ENCODE measurements around the gene ARL8A. TPM values are rescaled to one million over a fixed set of nuclear protein-coding genes. Genes with fewer than 3 reads are reported as not detected.

The ARL8A gene
- polyA plus RNA-seq, 3 donors: 12.4 to 123 (median 14.8) TPM

- intact Hi-C loops (cut with micrococcal nuclease): loop anchor here in 1 of 2 donors (10.0 kb wide), 1 partner anchor 118 kb away; no protein-coding TSS in a partner anchor
- peaks cover 5 to 7% of the 10 kb centered on the region in 2 donors for H3K4me1 ChIP-seq (ENCODE audit: control insufficient read depth in 1 of 2, insufficient read depth in 2 of 2, low read length in 2 of 2)
- H3K79me2 ChIP-seq (ENCODE audit: insufficient read depth, low read length): no peaks in the 10 kb centered on the region
- no peaks in the 10 kb centered on the region for H3K27me3 ChIP-seq (ENCODE audit: control insufficient read depth in 2 of 2, insufficient read depth in 2 of 2, low read length in 2 of 2)
- H3K27me3 Mint-ChIP-seq (ENCODE audit: low read depth in 3 of 3): peaks cover 3 to 7% (median 5%) of the 10 kb centered on the region in 3 donors
- no peaks in the 10 kb centered on the region for H3K36me3 Mint-ChIP-seq
- no peak within 1 kb of the TSS for H3K4me2 ChIP-seq (replicated peaks; ENCODE audit: extremely low read depth, low read length, poor library complexity, severe bottlenecking)
- WGBS (ENCODE audit: insufficient coverage): 90% methylated on average over 19 of the region's 19 CpGs
- peaks cover 14% of the 10 kb centered on the region for H3K4me1 Mint-ChIP-seq
- TF ChIP-seq CTCF (IDR thresholded peaks at IDR 0.05): no peak
- no peak within 1 kb of the TSS for H3K4me3 Mint-ChIP-seq
- H3K36me3 ChIP-seq (replicated peaks in 1 of 2; ENCODE audit: control insufficient read depth in 1 of 2, insufficient read depth in 2 of 2, low read length in 2 of 2): no peaks in the 10 kb centered on the region
- H3K27ac ChIP-seq (ENCODE audit: low read depth in 1 of 2, low read length in 2 of 2): no peak within 1 kb of the TSS
- H3K9ac ChIP-seq (ENCODE audit: insufficient read depth, low read length, poor library complexity, severe bottlenecking): no peak within 1 kb of the TSS
- no peak for DNase-seq
- no peaks in the 10 kb centered on the region for H3K9me3 ChIP-seq (replicated peaks in 1 of 2; ENCODE audit: control insufficient read depth in 1 of 2, insufficient read depth in 1 of 2, low read length in 2 of 2)
- H3K27ac Mint-ChIP-seq: no peak within 1 kb of the TSS
- peaks cover 0 to 2% (median 0%) of the 10 kb centered on the region in 7 donors for H3K9me3 Mint-ChIP-seq
- no peak within 1 kb of the TSS for H3K4me3 ChIP-seq (replicated peaks in 1 of 3; ENCODE audit: low read depth in 2 of 3, low read length in 3 of 3)
- no peaks in the 10 kb centered on the region for H4K20me1 ChIP-seq (ENCODE audit: insufficient read depth, low read length)
- no peak within 1 kb of the TSS for H2AFZ ChIP-seq (ENCODE audit: insufficient read depth, low read depth, low read length, poor library complexity, severe bottlenecking)
These were observed 21.8 kb downstream of the ARL8A start, which contains the start of gene GPR37L1 for GRCh38 chr1:202122639-202123335. GPR37L1 (plus strand) TSS chr1:202122917; CDS start chr1:202122964, 47 bp downstream.

- Mint-ChIP-seq H3K9me3 (no peaks in the 10 kb centered on the region), H3K4me1 (no peaks in the 10 kb centered on the region), H3K4me3 (no peak overlapping the region), H3K27me3 (ENCODE audit: low read depth in 3 of 3) (peaks cover under 1 to 5% (median 4%) of the 10 kb centered on the region in 3 donors), H3K36me3 (no peaks in the 10 kb centered on the region), H3K27ac (peak overlapping the region in 1 of 7 donors; percentile 33)
- Histone ChIP-seq H3K9me3 (replicated peaks in 1 of 2; ENCODE audit: control insufficient read depth in 1 of 2, insufficient read depth in 1 of 2, low read length in 2 of 2) (no peaks in the 10 kb centered on the region), H3K79me2 (ENCODE audit: insufficient read depth, low read length) (no peaks in the 10 kb centered on the region), H3K4me1 (ENCODE audit: control insufficient read depth in 1 of 2, insufficient read depth in 2 of 2, low read length in 2 of 2) (no peaks in the 10 kb centered on the region), H2AFZ (ENCODE audit: insufficient read depth, low read depth, low read length, poor library complexity, severe bottlenecking) (no peak overlapping the region), H4K20me1 (ENCODE audit: insufficient read depth, low read length) (no peaks in the 10 kb centered on the region), H3K27ac (ENCODE audit: low read depth in 1 of 2, low read length in 2 of 2) (no peak overlapping the region), H3K4me3 (replicated peaks in 1 of 3; ENCODE audit: low read depth in 2 of 3, low read length in 3 of 3) (no peak overlapping the region), H3K36me3 (replicated peaks in 1 of 2; ENCODE audit: control insufficient read depth in 1 of 2, insufficient read depth in 2 of 2, low read length in 2 of 2) (no peaks in the 10 kb centered on the region), H3K4me2 (replicated peaks; ENCODE audit: extremely low read depth, low read length, poor library complexity, severe bottlenecking) (no peak overlapping the region), H3K27me3 (ENCODE audit: control insufficient read depth in 2 of 2, insufficient read depth in 2 of 2, low read length in 2 of 2) (no peaks in the 10 kb centered on the region), H3K9ac (ENCODE audit: insufficient read depth, low read length, poor library complexity, severe bottlenecking) (no peak overlapping the region)
- 97% methylated on average over 6 of the region's 7 CpGs for WGBS (ENCODE audit: insufficient coverage)
- intact Hi-C loops (cut with micrococcal nuclease): loop anchor here in 1 of 2 donors (10.0 kb wide), 1 partner anchor 116 kb away; no protein-coding TSS in a partner anchor
- no peak for DNase-seq
- TF ChIP-seq CTCF (IDR thresholded peaks at IDR 0.05): no peak
These were observed 23.5 kb downstream of the ARL8A start for GRCh38 chr1:202121006-202121405.

Data from CD14-positive monocyte (primary cell).